H1 (cell line): ENCODE data around the gene SIPA1L3. TPM values are rescaled to one million over a fixed set of nuclear protein-coding genes. Genes with fewer than 3 reads are reported as not detected.

Source experiments
- BRCA1 ChIP-seq: IDR thresholded peaks from 2 replicates; pipeline ENCODE4 v1.6.1; 2012; ENCODE audit warnings: low read depth, low read length, improper control_type of control experiment
- CBX8 ChIP-seq: fragments of 300-800, 300-1000 bp; sonication (generic); IDR thresholded peaks from 2 replicates; pipeline ENCODE4 v1.7.1; 2016; ENCODE audit warnings: low read depth, low read length, borderline replicate concordance
- CHD7 ChIP-seq: fragments of 300-600 bp; sonication (generic); IDR thresholded peaks from 2 replicates; pipeline ENCODE4 v1.7.1; 2012; ENCODE audit warnings: low read length, moderate library complexity, mild to moderate bottlenecking, inconsistent platforms; ENCODE audit not compliant: insufficient replicate concordance
- E2F6 ChIP-seq: IDR thresholded peaks from 2 replicates; pipeline ENCODE4 v1.6.1; 2012; ENCODE audit warnings: inconsistent platforms
- NANOG ChIP-seq: IDR thresholded peaks from 2 replicates; pipeline ENCODE4 v1.6.1; 2011; ENCODE audit warnings: low read length, low read depth, mild to moderate bottlenecking, inconsistent platforms; ENCODE audit not compliant: insufficient read depth, poor library complexity, severe bottlenecking
- PHF8 ChIP-seq: fragments of 200-600 bp; sonication (generic); conservative IDR thresholded peaks from 2 replicates; pipeline ENCODE4 v1.7.1; 2012; ENCODE audit warnings: low read depth, mild to moderate bottlenecking, inconsistent platforms, low read length, moderate library complexity
- SIRT6 ChIP-seq: IDR thresholded peaks from one replicate; pipeline ENCODE4 v1.7.1; 2012; ENCODE audit warnings: low read length, inconsistent platforms
- TBP ChIP-seq: IDR thresholded peaks from 2 replicates; pipeline ENCODE4 v1.6.1; 2011; ENCODE audit warnings: low read depth, low read length, improper control_type of control experiment
- polyA plus RNA-seq, 7 experiments: library from polyadenylated mRNA; depleted of rRNA in 3 of 7; stranded (reverse) in 5 of 7; unstranded in 2 of 7; fragments of >200 nt in 5 of 7; fragments of 200-250 nt in 2 of 7; gene quantifications; 1 replicate in 5 of 7; 2 replicates in 1 of 7; 4 replicates in 1 of 7; pipeline versions ENCODE4 v1.2.1 to v1.2.3, GENCODE V29; 2011 to 2013; ENCODE audit warnings: missing spikeins in 2 of 7, mixed read lengths in 2 of 7
- total RNA-seq: library from RNA; stranded (reverse); fragmentation: NEBNext Ultra II Directional; extraction: Animal tissue kit (Norgen Biotek cat#: 25700); gene quantifications from 2 replicates; pipeline ENCODE4 v1.2.1, GENCODE V29; 2021

The SIPA1L3 gene
- total and polyA plus RNA-seq, 2 of the 8 experiments (the other 6 are each of a cell fraction or from before 2014, with no cell fraction given) = 15.0 to 54.9 TPM

- no peak for TF ChIP-seq NANOG
- no peak for TF ChIP-seq BRCA1
- no peak for TF ChIP-seq SIRT6
- TF ChIP-seq CBX8 = no peak
- no peak for TF ChIP-seq E2F6
- no peak for TF ChIP-seq PHF8
- TF ChIP-seq CHD7 = no peak
- TF ChIP-seq TBP = no peak
These were observed 68.8 kb downstream of the SIPA1L3 start (continued) for GRCh38 chr19:37975596-37976515.
